ENCODE measurements around the gene EPS8L2.
A peak's percentile ranks its signal among the peaks of the same experiment; 100 is the strongest.

EPS8L2 gene

DNA sequence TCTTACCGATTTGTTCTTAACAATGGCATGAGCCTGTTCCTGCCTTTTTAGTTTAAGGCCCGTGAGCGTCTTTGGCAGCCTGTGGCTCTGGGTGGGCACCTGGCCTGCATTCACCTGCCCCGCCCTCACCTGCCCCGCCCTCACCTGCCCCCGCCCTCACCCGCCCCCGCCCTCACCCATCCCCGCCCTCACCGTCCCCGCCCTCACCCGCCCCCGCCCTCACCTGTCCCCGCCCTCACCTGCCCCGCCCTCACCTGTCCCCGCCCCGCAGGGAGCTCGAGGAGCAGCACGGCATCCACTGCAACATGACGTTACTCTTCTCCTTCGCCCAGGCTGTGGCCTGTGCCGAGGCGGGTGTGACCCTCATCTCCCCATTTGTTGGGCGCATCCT is 57.0 kb downstream of the EPS8L2 start:
- no peak for DNase-seq (ENCODE audit: low spot score)

DNA sequence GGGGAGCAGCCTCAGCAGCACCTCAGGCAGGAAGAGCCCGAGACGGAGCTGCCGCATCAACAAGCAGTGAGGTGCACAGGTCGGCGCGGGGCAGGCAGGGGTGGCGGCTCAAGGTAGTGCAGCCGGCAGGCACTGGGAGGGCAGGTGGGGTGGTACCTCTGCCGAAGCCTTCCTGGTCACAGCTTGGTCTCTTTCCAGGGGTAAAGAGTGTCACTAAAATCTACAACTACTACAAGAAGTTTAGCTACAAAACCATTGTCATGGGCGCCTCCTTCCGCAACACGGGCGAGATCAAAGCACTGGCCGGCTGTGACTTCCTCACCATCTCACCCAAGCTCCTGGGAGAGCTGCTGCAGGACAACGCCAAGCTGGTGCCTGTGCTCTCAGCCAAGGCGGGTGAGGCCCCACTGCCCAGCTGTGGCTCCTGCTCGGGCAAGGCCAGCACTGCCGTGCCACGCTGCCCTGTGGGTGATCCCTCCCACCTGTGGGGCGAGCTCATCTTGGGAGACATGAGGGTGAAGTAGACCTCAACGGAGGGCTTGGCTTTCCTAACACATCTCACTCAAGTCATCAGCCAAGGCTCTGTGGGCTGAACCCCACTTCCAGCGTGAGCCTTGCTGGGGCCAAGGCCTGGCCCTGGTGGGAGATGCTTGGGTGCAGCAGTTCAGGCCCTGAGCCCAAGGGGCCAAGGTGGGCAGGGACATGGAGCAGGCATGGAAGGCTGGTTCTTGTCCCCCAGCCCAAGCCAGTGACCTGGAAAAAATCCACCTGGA is 57.7 kb downstream of the EPS8L2 start:
- DNase-seq (ENCODE audit: low spot score), result no peak

DNA sequence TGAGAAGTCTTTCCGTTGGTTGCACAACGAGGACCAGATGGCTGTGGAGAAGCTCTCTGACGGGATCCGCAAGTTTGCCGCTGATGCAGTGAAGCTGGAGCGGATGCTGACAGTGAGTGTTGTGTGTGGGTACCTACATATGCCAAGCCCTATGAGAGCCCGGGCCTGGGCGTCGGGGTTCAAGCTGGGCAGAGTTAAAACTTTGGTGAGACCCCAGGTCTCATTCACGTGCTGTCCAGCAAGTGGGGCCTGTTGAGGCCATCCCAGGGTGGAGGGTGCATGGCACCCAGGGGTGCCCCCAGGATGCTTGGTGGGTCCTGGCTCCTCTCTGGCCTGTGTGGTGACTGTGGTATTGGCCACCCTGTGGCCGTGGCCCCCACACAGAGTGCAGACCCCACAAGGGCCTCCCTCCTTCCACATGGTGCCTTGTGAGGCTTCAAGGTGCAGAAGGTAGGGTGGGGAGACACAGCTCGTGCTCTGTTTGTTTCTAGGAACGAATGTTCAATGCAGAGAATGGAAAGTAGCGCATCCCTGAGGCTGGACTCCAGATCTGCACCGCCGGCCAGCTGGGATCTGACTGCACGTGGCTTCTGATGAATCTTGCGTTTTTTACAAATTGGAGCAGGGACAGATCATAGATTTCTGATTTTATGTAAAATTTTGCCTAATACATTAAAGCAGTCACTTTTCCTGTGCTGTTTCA is 58.4 kb downstream of the EPS8L2 start:
- no peak for DNase-seq (ENCODE audit: low spot score)

DNA sequence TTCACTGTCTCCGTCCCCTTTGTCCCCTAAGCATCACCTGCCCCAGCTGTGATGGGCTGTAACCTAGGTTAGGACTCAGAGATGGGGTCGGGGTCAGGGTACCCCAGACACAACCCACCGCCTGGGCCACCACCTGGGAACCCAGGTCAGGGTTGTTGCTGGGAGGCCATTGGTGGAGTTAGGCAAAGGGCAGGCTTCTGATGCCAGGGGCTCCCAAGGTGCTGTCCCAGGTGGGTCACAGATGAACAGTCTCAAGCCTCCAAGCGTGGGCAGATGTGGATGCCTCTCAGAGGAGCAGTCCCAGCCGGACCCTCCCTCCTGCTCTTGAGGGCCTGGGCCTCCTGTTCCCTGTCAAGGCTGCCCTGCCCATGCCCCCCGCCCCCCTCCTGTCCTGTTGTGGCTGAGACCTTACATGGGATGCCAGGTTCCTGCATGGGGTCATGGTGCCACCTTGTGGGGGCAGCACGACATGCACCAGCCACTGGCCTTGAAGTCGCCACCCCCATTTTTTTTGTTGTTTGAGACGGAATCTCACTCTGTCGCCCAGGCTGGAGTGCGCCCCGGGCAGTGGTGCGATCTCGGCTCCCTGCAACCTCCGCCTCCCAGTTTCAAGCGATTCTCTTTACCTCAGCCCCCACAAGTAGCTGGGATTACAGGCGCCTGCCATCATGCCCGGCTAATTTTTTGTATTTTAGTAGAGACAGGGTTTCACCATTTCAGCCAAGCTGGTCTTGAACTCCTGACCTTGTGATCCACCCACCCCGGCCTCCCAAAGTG is 59.2 kb downstream of the EPS8L2 start:
- peak; percentile 77 for DNase-seq (ENCODE audit: low spot score)

DNA sequence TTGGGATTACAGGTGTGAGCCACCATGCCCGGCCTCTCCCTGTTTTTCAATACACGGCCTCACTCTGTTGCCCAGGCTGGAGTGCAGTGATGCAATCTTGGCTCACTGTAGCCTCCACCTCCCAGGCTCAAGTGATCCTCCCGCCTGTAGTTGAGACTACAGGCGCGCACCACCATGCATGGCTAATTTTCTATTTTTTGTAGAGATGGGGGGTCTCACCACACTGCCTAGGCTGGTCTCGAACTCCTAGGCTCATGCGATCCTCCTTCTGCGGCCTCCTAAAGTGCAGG is 59.7 kb downstream of the EPS8L2 start:
- DNase-seq (ENCODE audit: low spot score), result no peak

DNA sequence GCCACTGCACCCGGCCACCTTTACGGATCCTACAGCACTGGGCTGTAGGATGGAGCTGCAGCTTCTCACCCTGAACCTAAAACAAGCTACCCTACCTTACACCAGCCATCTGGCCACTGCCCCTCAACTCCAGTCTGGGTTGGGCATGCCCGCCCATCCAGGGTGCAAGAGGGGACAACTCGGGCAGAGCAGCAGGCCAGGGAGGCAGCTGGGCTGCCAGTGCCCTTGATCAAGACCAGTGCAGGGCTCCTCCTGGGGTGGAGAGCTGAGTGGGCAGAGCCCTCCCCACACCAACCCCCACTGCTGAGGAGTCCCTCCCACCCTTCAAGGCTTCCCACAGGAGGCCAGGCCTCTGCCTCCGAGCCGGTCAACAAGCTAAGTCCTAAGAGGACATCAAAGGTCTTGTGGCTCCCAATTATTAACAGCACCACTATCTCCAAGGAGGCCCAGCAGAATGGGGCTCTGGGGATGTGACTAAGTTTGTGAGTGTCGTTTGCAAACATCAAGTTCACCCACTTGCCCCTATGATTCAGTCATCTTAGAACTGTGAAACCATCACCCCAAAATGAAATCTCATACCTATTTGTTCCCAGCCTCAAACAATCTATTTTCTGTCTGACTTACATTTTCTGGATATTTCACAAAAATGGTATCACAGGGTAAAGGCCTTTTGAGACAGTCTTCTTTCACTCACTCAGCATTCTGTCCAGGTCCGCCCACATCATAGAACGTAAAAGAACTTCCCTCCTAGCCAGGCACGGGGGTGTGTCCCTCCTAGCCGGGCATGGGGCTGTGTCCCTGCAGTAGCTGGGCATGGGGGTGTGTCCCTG is 60.3 kb downstream of the EPS8L2 start:
- DNase-seq (ENCODE audit: low spot score), result no peak

DNA sequence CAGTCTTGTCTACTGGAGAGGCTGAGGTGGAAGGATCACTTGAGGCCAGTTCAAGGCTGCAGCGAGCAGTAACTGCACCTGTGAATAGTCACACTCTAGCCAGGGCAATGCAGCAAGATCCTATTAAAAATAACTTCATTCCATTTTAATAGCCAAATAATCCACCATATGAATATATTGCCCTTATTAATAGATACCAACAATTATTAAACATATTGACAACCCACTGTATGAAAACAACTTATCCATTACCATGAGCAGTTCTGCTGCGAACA is 60.8 kb downstream of the EPS8L2 start:
- no peak for DNase-seq (ENCODE audit: low spot score)

DNA sequence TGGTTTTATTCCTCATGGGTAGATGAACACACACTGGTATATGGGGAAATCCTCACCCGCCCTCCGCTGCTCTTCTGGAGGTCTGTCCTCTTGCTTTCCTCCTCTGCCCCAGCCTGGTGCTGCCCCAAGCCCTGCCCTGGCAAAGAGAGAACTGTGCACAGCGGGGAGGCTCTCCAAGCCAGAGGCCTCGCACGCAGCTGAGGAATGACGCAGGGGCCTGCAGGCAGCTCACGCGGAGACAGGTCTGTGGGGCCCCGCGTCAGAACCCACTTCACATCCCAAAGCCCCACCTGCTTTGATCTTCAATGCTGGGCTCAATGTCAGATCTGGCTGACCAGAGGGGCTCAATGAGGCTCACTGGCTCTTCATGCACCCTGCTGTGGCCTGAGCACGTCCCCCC is 61.2 kb downstream of the EPS8L2 start:
- DNase-seq (ENCODE audit: low spot score), result no peak

DNA sequence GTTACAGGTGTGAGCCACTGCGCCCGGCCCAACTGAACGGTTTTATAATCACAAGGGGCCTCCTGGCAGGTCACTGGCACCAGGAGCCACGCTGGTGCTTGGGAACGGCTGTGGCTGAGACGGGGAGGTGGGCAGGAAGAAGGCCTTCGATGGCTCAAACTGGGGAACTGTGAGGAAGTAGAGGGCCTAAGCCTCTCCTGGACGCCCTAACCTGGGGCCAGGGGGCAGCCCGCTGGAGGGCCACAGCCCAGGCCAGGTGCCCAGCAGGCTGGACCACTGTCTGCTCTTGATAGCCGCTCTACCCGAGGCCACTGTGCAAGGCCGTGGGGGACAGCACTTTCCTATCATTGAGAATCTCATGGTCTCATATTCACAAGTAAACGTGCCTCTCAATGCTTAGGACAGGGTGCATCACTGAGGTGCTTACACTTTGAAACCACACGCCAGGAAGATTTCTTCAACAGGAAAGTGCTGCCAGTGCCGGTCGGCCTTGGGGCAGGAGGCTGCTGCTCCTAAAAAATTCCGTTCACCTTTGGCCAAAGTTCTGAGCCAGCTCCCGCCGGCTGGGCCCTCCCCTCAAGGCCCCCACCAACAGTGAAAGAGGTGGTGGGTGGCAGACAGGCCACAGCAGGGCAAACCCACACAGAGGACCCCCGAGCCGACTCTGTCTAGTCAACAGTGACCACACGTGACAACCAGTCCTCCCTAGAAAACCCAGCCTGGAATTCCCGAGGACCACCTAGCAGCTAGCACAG is 64.0 kb downstream of the EPS8L2 start:
- no peak for DNase-seq (ENCODE audit: low spot score)

DNA sequence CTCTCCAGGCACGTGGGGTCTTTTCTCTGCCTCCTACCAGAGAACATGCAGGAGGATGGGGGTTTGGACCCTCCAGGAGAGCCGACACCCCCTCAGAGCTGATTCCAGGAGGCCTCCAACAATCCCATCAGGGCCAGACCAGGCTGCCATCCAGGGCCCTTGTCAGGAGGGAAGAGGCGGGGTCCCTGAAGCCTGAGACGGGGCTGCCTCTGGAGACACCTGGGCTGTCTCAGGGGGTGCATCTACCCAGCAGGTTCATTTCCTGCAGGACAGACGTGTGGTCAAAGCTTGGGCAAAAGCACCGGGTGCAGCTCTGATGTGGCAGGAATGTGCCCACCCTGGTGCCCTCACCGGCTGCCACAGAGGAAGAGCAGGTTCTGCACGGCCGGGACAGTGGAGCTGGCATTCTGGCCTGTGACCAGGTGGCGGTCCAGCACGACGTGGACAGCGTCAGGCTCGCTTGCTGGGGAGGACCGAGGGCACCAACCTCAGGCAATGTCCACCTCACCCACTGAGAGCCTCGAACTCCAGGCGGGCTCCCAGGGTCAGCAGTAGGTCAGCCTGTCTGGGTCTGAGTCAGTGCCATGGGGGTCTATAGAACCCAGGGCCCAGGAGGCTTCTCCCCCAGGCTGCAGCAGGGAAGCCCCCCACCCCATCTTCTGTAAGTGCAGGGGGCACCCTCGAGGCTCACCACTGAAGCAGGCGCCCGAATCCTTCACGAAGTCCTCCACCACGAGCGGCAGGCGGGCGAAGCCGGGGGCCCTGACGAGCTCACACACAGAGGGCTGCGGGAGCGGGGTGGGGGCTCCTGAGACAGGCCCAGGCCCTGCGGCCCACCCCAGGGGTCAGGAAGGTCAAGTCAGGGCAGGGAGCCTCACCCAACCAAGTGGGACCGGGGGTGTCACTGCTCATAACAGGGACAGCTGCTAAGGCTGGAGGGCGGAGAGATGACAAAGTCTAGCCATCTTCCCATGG is 64.9 kb downstream of the EPS8L2 start:
- no peak for DNase-seq (ENCODE audit: low spot score)

DNA sequence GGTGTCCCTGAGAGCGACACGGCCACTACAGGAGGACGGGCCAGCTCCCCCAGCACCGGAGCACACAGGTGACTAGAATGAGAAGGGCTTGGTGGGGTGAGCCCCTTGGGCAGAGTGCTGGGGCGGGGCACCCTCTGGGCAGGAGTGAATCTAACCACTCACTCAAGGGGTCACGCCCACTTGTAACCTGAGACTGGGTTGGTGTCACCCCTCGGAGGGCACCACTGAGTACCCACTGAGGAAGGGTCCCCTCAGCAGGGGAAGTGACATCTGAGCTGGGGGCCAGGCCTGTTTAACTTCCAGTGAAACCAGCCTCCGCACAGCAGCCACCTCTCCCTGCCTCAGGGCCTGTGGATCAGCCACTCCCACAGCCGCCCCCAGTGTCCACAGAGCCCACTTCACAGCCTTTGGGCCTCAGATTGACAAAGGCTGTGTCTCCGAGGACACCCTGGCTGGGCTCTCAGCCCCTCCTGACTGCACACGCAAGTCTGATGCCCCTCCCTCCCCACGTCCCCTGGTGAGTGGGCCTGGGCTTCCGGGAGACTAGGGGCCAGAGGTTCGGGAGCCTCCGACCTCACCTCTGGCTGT is 65.7 kb downstream of the EPS8L2 start:
- no peak for DNase-seq (ENCODE audit: low spot score)

DNA sequence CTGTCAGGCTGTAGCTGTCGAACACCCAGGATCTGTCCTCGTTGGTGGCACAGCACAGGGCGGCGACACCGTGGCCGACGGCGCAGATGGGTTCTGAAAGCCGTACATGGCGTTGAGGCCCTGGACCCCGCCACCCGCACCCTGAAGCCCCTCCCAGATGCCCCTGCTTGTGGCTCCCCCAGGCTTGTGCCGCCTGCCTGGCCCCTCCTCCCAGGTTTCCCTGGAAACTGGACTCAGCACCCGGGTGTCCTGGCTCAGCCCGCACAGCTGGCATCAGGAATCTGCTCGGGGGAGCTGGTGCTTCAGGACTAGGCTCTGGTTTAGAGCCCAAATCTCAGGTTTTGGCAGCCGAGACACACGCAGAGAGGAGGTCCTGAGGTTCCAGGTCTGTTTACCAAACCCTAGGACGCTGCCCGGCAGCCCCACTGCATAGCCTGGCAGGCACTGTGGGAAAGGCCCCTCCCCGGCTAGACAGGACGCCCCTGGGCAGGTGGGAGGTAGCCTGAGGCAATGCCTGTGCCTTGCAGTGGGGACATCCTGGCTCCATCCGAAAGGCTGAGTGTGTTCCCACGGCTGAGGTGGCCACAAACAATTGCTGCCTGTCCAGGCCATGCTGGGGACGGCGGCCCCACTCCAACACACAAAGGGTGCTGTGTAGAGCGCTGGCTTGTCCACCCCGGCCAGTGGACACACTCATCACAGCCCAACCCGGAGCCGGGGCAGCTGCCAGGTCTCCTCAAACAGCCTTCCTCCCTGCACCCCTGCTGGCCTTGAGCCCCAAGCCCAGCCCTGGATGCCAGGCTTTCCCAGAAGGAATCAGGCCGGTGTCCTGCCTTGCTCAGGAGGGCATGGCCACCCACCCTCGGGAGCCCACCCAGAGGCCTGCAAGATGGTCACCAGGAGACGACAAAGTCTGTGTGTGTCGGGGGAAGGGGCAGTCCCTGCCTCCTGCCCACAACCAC is 66.7 kb downstream of the EPS8L2 start:
- DNase-seq (ENCODE audit: low spot score), result no peak

DNA sequence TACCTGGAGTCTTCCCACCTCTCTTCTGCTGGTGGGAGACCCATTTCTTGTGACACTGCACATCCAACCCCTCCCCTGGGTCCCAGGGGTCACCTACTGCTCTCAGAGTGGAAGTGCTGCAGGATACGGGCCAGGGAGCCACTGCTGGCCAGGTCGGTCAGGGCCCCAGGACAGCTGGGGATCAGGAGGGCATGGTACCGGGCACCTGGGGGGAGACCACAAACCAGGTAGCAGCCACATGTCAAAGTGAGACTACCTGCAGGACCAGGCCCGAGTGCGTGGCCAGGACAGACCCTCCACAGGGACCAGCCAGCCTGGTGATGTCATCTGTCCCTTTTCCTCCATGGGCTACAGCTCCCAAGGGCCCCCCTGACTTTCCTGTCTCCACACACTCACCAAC is 67.4 kb downstream of the EPS8L2 start:
- no peak for DNase-seq (ENCODE audit: low spot score)

DNA sequence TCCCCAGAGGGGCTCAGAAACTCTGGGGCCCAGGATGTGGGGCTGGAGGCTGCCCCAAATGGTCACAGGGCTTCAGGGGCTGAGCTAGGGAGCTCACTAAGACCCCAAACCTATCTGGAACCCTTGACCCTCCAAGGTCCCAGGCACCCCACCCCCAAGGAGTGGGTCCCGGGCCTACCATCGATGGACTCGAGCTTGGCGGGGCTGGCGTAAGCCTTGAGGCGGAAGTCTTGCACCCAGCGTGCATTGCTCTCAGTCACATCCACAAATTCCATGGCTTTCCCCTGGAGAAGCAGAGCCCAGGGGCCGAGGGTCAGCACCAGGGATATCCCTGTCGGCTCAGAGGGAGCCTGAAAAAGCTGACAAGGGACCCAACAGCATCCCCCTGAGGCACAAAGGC is 67.8 kb downstream of the EPS8L2 start:
- no peak for DNase-seq (ENCODE audit: low spot score)

DNA sequence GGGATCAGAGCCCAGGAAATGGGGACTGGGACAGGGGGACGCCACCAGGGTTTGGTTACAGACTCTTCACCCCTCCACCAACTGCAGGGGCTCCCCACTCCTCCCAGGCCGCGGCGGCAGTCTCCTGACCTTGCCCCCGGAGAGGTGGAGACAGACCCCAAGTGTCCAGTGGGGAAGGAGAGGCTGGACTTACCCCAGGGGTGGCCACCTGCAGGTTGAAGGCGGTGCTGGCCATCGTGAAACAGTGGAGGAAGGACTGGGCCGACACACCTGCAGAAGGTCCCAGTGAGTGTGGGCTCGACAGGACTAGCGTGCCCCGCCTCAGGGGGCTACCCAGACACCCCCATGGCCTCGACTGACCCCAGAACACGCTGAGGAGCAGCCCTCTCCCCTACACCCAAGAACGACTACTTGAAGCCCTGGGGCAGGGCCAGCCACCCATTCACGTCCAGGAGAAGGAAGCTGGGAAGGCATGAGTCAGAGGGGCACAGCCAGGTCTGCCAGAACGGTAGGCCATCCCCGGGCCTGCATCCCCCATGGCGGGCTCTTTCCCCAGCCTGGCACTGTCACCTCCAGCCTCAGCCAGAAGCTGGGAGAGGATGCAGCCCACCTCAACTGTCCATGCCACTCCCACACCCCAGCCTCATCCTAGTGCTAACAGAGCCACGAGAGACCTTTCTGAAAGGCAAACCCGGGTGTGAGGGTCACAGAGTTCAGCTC is 69.0 kb downstream of the EPS8L2 start:
- no peak for DNase-seq (ENCODE audit: low spot score)

DNA sequence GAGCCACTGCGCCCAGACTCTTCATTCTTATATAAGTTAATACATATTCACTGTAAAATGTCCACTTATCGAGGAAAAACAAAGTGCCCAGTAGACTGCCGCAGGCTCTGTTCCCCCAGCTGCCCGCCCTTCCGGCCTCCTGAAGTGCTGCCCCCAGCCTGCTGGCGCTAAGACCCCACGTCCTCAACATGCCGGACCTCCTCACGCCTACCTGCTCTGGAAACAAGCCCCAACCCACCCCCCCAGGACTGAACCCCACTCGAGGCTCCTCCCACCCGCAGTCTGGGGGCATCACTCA is 70.2 kb downstream of the EPS8L2 start:
- no peak for DNase-seq (ENCODE audit: low spot score)

DNA sequence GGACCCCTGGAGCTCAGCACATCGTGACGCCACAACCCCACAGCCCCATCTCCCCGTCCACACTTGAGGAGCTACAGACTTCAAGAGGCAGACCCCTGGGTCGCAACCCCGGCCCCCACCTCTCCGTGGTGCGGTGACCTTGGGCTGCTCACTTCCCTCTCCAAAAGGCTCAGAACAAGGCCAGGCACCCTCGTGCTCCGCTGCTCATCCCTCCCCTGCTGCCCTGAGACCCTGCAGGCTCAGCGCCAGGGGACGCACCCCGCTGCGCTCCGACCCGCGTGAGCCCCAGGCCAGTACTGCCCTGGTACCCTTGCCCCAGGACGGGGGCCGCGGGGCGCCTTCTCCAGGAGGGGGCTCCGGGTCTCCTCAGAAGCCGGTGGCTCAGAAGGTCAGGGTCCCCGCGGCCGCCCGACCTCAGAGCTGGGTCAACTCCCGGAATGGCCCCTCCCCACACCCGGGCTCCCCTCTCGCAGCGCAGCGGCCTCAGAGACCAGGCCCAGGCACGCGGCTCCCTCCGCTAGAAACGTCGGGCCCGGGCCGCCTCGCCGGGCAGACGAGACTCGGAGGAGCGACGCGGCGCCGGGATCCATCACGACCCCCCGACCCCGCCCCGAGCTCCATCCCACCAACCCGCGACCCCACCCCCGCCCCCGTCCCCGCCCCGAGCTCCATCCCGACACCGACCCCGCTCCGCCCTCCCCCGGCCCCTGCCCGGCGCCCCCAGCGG is 70.7 kb downstream of the EPS8L2 start:
- peak; percentile 46 for DNase-seq (ENCODE audit: low spot score)

Data from hematopoietic multipotent progenitor cell treated with erythropoietin and hydrocortisone succinate and interleukin-3 and kit ligand, for 17 days (in vitro differentiated cells).